ENCODE results near the gene CHIA.
"Not testable (repeated sequence)": the region's sequence is repeated elsewhere in the genome, so short reads cannot be mapped to it uniquely, and the experiment has no call there.

CHIA gene

DNA sequence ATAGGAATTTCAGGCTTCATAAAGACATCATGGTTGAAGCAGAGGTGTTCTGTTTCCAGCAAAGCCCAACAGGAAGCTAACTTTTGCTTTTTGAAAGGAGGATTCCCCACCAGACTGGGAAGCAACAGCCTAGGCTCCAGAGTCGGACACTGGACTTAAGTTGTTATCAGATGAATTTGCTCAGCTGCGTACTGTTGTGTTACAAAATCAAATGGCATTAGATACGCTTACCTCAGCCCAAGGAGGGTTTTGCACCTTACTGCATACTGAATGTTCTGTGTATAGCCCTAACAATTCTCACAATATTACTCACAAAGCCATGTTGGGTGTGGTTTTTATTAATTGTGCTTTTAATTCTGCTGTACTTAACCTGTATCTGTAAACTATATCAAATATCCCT lies 547 bp upstream of the CHIA start:
- no peaks in the 10 kb centered on the region for H3K4me1 ChIP-seq (ENCODE audit: control insufficient read depth, insufficient read depth, low read length)
- no peak overlapping the region for H3K27ac ChIP-seq (ENCODE audit: low read depth, low read length)
- no peak overlapping the region for H3K4me3 ChIP-seq (ENCODE audit: low read length)
- H3K9ac ChIP-seq (ENCODE audit: low read length): no peak overlapping the region
- H3K27me3 ChIP-seq (ENCODE audit: control insufficient read depth, insufficient read depth, low read length): no peaks in the 10 kb centered on the region
- no peaks in the 10 kb centered on the region for H3K36me3 ChIP-seq (ENCODE audit: control insufficient read depth, insufficient read depth, low read length)

DNA sequence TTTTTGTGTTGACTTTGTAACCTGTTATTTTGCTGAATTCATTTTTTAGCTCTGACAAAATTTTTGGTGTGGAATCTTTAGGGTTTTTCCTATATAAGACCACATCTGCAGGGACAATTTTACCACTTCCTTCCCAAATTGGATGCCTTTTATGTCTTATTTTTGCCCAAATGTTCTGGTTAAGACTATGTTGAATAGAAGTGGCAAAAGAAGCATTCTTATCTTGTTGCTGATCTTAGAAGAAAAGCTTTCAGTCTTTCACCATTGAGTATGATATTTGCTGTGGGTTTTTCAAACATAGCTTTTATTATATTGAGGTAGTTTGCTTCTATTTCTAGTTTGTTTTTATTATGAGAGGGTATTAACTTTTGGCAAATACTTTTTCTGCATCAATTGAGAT lies 3.7 kb downstream of the CHIA start:
- H3K27ac ChIP-seq (ENCODE audit: low read depth, low read length): no peak overlapping the region
- H3K27me3 ChIP-seq (ENCODE audit: control insufficient read depth, insufficient read depth, low read length): no peaks in the 10 kb centered on the region
- no peaks in the 10 kb centered on the region for H3K36me3 ChIP-seq (ENCODE audit: control insufficient read depth, insufficient read depth, low read length)
- H3K4me3 ChIP-seq (ENCODE audit: low read length): no peak overlapping the region
- H3K4me1 ChIP-seq (ENCODE audit: control insufficient read depth, insufficient read depth, low read length): no peaks in the 10 kb centered on the region
- H3K9ac ChIP-seq (ENCODE audit: low read length): no peak overlapping the region

GRCh38 chr1:111302374-111302773 lies 11.7 kb downstream of the CHIA start:
- no peak overlapping the region for H3K4me3 ChIP-seq (ENCODE audit: low read length)
- H3K4me1 ChIP-seq (ENCODE audit: control insufficient read depth, insufficient read depth, low read length): no peaks in the 10 kb centered on the region
- H3K27ac ChIP-seq (ENCODE audit: low read depth, low read length): no peak overlapping the region
- H3K36me3 ChIP-seq (ENCODE audit: control insufficient read depth, insufficient read depth, low read length): no peaks in the 10 kb centered on the region
- H3K9ac ChIP-seq (ENCODE audit: low read length): no peak overlapping the region
- H3K27me3 ChIP-seq (ENCODE audit: control insufficient read depth, insufficient read depth, low read length): no peaks in the 10 kb centered on the region

- Histone ChIP-seq H3K9ac (ENCODE audit: low read length) (no peak overlapping the region), H3K4me1 (ENCODE audit: control insufficient read depth, insufficient read depth, low read length) (no peaks in the 10 kb centered on the region), H3K27me3 (ENCODE audit: control insufficient read depth, insufficient read depth, low read length) (no peaks in the 10 kb centered on the region), H3K4me3 (ENCODE audit: low read length) (no peak overlapping the region), H3K27ac (ENCODE audit: low read depth, low read length) (no peak overlapping the region), H3K36me3 (ENCODE audit: control insufficient read depth, insufficient read depth, low read length) (no peaks in the 10 kb centered on the region)
These were observed 19.0 kb downstream of the CHIA start for GRCh38 chr1:111309690-111310089.

DNA sequence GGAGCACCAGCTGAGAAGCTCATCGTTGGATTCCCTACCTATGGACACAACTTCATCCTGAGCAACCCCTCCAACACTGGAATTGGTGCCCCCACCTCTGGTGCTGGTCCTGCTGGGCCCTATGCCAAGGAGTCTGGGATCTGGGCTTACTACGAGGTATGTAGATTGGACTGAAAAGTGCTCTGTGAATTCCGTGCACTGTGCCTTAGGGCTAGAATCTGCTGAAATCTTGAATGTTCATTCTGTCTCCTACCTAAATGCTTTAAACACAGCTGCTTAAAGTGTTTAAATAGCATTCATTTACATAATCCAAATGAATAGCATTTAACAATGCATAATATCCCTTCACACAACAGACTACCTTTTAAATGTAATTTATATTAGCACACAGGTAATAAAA lies 27.9 kb downstream of the CHIA start:
- H3K36me3 ChIP-seq (ENCODE audit: control insufficient read depth, insufficient read depth, low read length): no peaks in the 10 kb centered on the region
- H3K4me1 ChIP-seq (ENCODE audit: control insufficient read depth, insufficient read depth, low read length): no peaks in the 10 kb centered on the region
- no peak overlapping the region for H3K4me3 ChIP-seq (ENCODE audit: low read length)
- no peaks in the 10 kb centered on the region for H3K27me3 ChIP-seq (ENCODE audit: control insufficient read depth, insufficient read depth, low read length)
- no peak overlapping the region for H3K27ac ChIP-seq (ENCODE audit: low read depth, low read length)
- H3K9ac ChIP-seq (ENCODE audit: low read length): no peak overlapping the region

GRCh38 chr1:111320066-111320879 lies 29.6 kb downstream of the CHIA start:
- Histone ChIP-seq H3K4me3 (ENCODE audit: low read length) (no peak overlapping the region), H3K4me1 (ENCODE audit: control insufficient read depth, insufficient read depth, low read length) (no peaks in the 10 kb centered on the region), H3K36me3 (ENCODE audit: control insufficient read depth, insufficient read depth, low read length) (no peaks in the 10 kb centered on the region), H3K27ac (ENCODE audit: low read depth, low read length) (no peak overlapping the region), H3K9ac (ENCODE audit: low read length) (no peak overlapping the region), H3K27me3 (ENCODE audit: control insufficient read depth, insufficient read depth, low read length) (no peaks in the 10 kb centered on the region)

GRCh38 chr1:111323231-111323630 lies 32.6 kb downstream of the CHIA start:
- Histone ChIP-seq H3K9ac (ENCODE audit: low read length) (no peak overlapping the region), H3K4me3 (ENCODE audit: low read length) (no peak overlapping the region), H3K27ac (ENCODE audit: low read depth, low read length) (no peak overlapping the region), H3K4me1 (ENCODE audit: control insufficient read depth, insufficient read depth, low read length) (no peaks in the 10 kb centered on the region), H3K27me3 (ENCODE audit: control insufficient read depth, insufficient read depth, low read length) (no peaks in the 10 kb centered on the region), H3K36me3 (ENCODE audit: control insufficient read depth, insufficient read depth, low read length) (no peaks in the 10 kb centered on the region)

- Histone ChIP-seq H3K36me3 (ENCODE audit: control insufficient read depth, insufficient read depth, low read length) (no peaks in the 10 kb centered on the region), H3K4me3 (ENCODE audit: low read length) (no peak overlapping the region), H3K27me3 (ENCODE audit: control insufficient read depth, insufficient read depth, low read length) (no peaks in the 10 kb centered on the region), H3K9ac (ENCODE audit: low read length) (no peak overlapping the region), H3K4me1 (ENCODE audit: control insufficient read depth, insufficient read depth, low read length) (no peaks in the 10 kb centered on the region), H3K27ac (ENCODE audit: low read depth, low read length) (no peak overlapping the region)
These were observed 41.5 kb downstream of the CHIA start for GRCh38 chr1:111332190-111332589.

DNA sequence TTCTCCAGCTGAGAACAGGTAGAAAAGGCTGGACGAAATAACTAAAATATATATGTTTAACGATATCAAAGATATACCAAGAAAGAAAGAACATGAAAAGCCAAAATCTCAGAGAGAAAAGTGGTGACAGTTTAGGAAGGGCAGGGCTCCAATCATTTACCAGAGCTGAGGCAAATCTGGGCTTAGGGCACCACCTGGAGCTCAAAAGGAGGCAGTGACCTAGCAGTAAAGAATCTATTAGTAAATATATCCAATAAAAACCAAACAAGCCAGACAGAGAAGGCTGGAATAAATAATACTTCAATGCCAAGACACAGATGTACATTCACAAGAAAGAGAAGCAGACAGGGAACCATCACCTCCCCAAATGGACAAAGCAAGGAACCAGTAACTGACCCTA lies 43.5 kb downstream of the CHIA start:
- H3K9ac ChIP-seq (ENCODE audit: low read length): no peak overlapping the region
- H3K27ac ChIP-seq (ENCODE audit: low read depth, low read length): no peak overlapping the region
- no peaks in the 10 kb centered on the region for H3K36me3 ChIP-seq (ENCODE audit: control insufficient read depth, insufficient read depth, low read length)
- no peaks in the 10 kb centered on the region for H3K4me1 ChIP-seq (ENCODE audit: control insufficient read depth, insufficient read depth, low read length)
- H3K27me3 ChIP-seq (ENCODE audit: control insufficient read depth, insufficient read depth, low read length): no peaks in the 10 kb centered on the region
- H3K4me3 ChIP-seq (ENCODE audit: low read length): no peak overlapping the region

DNA sequence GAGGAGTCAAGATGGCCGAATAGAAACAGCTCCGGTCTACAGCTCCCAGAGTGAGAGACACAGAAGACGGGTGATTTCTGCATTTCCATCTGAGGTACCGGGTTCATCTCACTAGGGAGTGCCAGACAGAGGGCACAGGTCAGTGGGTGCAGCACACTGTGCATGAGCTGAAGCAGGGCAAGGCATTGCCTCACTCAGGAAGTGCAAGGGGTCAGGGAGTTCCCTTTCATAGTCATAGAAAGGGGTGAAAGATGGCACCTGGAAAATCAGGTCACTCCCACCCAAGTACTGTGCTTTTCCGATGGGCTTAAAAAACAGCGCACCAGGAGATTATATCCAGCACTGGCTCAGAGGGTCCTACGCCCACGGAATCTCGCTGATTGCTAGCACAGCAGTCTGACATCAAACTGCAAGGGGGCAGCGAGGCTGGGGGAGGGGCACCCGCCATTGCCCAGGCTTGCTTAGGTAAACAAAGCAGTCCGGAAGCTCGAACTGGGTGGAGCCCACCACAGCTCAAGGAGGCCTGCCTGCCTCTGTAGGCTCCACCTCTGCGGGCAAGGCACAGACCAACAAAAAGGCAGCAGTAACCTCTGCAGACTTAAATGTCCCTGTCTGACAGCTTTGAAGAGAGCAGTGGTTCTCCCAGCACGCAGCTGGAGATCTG lies 44.7 kb downstream of the CHIA start:
- H3K9ac ChIP-seq (ENCODE audit: low read length); H3K4me3 ChIP-seq (ENCODE audit: low read length); H3K36me3 ChIP-seq (ENCODE audit: control insufficient read depth, insufficient read depth, low read length); H3K27ac ChIP-seq (ENCODE audit: low read depth, low read length); H3K27me3 ChIP-seq (ENCODE audit: control insufficient read depth, insufficient read depth, low read length); H3K4me1 ChIP-seq (ENCODE audit: control insufficient read depth, insufficient read depth, low read length): not testable (repeated sequence)

GRCh38 chr1:111338849-111339248 lies 48.2 kb downstream of the CHIA start:
- not testable (repeated sequence) for H3K27me3 ChIP-seq (ENCODE audit: control insufficient read depth, insufficient read depth, low read length); H3K4me1 ChIP-seq (ENCODE audit: control insufficient read depth, insufficient read depth, low read length); H3K36me3 ChIP-seq (ENCODE audit: control insufficient read depth, insufficient read depth, low read length); H3K4me3 ChIP-seq (ENCODE audit: low read length); H3K9ac ChIP-seq (ENCODE audit: low read length); H3K27ac ChIP-seq (ENCODE audit: low read depth, low read length)

GRCh38 chr1:111346089-111346885 lies 55.6 kb downstream of the CHIA start:
- no peaks in the 10 kb centered on the region for H3K4me1 ChIP-seq (ENCODE audit: control insufficient read depth, insufficient read depth, low read length)
- no peaks in the 10 kb centered on the region for H3K36me3 ChIP-seq (ENCODE audit: control insufficient read depth, insufficient read depth, low read length)
- peak overlapping the region; percentile 84 for H3K4me3 ChIP-seq (ENCODE audit: low read length)
- peak overlapping the region; percentile 53 for H3K9ac ChIP-seq (ENCODE audit: low read length)
- peak overlapping the region; percentile 81 for H3K27ac ChIP-seq (ENCODE audit: low read depth, low read length)
- no peaks in the 10 kb centered on the region for H3K27me3 ChIP-seq (ENCODE audit: control insufficient read depth, insufficient read depth, low read length)

Measured in rectal smooth muscle tissue (tissue), 1 donor.